Lower leg skin (tissue), 3 donors: Measurements from ENCODE around the gene GRIN2D.

Source experiments
- CTCF ChIP-seq, 3 donors: fragments of 450-650 bp; IDR thresholded peaks; one replicate each; pipeline ENCODE4 v1.5.1; 2016; ENCODE audit warnings: antibody characterized with exemption in 3 of 3, mild to moderate bottlenecking in 3 of 3, moderate library complexity in 2 of 3
- POLR2A ChIP-seq, 2 donors: fragments of 450-650 bp; IDR thresholded peaks; one replicate each; pipeline ENCODE4 v1.6.1; 2016 to 2017; ENCODE audit warnings: antibody characterized with exemption in 2 of 2, mild to moderate bottlenecking in 1 of 2, moderate library complexity in 1 of 2

DNA sequence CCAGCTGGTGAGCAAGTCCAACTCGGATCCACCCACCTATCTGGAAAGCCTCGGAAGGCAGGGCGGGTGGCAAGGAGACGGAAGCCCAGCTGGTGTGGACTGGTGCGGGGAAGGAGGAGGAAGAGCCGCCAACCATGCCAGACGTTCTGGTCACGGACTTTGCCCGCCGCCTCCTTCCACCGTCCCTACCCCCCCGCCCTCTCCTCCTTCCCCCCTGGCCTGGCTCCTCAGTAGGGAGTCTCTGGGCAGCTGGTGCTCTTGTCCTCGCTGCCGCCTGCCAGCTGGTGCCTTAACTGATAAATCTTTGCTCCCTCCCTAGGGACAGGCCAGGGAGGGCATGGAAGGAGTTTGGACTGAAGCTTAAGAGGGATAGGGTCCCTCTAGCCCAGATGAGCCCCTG is 24.5 kb upstream of the GRIN2D start:
- no peak for TF ChIP-seq CTCF (IDR thresholded peaks at IDR 0.05)
- TF ChIP-seq POLR2A (IDR thresholded peaks at IDR 0.05), result no peak
